ENCODE data around the gene XRRA1.
A peak's percentile ranks its signal among the peaks of the same experiment; 100 is the strongest.

XRRA1 gene

DNA sequence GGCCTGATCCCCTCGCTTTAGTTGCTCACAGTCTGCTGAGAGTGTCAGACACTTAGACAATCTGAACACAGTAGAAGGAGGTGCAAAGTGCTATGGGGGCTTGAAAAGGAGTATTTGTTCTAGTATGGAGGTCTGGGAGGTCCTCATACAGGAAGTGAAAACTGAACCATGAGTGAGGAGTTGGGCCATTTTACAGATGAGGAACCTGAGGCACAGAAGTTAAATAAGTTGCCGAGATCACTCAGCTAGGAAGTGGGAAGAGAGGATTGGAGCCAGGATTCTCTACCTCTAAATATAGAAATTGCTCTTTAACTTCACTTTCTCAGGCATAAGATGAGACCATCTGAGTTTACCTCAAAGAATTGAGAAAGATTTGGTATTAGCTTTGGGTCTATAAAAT is 35.8 kb upstream of the XRRA1 start:
- H3K27ac ChIP-seq, result peak overlapping the region; percentile 73
- TF ChIP-seq, protein P1, sequence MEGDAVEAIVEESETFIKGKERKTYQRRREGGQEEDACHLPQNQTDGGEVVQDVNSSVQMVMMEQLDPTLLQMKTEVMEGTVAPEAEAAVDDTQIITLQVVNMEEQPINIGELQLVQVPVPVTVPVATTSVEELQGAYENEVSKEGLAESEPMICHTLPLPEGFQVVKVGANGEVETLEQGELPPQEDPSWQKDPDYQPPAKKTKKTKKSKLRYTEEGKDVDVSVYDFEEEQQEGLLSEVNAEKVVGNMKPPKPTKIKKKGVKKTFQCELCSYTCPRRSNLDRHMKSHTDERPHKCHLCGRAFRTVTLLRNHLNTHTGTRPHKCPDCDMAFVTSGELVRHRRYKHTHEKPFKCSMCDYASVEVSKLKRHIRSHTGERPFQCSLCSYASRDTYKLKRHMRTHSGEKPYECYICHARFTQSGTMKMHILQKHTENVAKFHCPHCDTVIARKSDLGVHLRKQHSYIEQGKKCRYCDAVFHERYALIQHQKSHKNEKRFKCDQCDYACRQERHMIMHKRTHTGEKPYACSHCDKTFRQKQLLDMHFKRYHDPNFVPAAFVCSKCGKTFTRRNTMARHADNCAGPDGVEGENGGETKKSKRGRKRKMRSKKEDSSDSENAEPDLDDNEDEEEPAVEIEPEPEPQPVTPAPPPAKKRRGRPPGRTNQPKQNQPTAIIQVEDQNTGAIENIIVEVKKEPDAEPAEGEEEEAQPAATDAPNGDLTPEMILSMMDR (IDR thresholded peaks at IDR 0.05), result no peak
- no peak for TF ChIP-seq ZFX (IDR thresholded peaks at IDR 0.05; ENCODE audit: borderline replicate concordance)

GRCh38 chr11:74984070-74984469 is 35.2 kb upstream of the XRRA1 start:
- TF ChIP-seq ZFX (IDR thresholded peaks at IDR 0.05; ENCODE audit: borderline replicate concordance), result no peak
- TF ChIP-seq, protein P1 (IDR thresholded peaks at IDR 0.05), result no peak
- H3K27ac ChIP-seq, result peak overlapping the region; percentile 73

GRCh38 chr11:74981888-74982287 is 33.0 kb upstream of the XRRA1 start:
- TF ChIP-seq ZFX (IDR thresholded peaks at IDR 0.05; ENCODE audit: borderline replicate concordance), result no peak
- TF ChIP-seq, protein P1 (IDR thresholded peaks at IDR 0.05), result no peak
- H3K27ac ChIP-seq, result peak overlapping the region; percentile 73; the same call in 1 of the 2 replicates

- no peak overlapping the region for H3K27ac ChIP-seq
- TF ChIP-seq, protein P1 (IDR thresholded peaks at IDR 0.05), result no peak
- no peak for TF ChIP-seq ZFX (IDR thresholded peaks at IDR 0.05; ENCODE audit: borderline replicate concordance)
Measured at GRCh38 chr11:74980634-74981033, 31.7 kb upstream of the XRRA1 start.

DNA sequence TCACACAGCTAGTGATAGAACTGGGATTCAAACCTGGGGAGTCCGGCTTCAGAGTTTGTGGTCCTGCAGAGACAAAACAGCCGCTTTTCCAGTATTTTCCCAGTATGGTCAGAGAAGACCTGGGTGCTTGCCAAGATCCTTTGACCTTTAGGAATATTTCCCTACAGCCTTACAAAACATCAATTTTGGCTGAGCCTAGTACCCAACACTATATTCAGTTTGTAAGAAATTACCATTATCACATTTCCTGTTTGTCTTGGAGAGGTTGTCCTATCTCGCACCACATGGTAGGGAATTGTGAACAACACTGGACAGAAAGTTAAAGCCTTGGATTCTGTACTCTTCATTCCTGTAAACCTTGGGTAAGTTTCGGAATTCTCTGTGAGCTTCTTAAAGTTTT is 29.1 kb upstream of the XRRA1 start:
- no peak for TF ChIP-seq ZFX (IDR thresholded peaks at IDR 0.05; ENCODE audit: borderline replicate concordance)
- TF ChIP-seq, protein P1 (IDR thresholded peaks at IDR 0.05), result no peak
- H3K27ac ChIP-seq, result no peak overlapping the region

DNA sequence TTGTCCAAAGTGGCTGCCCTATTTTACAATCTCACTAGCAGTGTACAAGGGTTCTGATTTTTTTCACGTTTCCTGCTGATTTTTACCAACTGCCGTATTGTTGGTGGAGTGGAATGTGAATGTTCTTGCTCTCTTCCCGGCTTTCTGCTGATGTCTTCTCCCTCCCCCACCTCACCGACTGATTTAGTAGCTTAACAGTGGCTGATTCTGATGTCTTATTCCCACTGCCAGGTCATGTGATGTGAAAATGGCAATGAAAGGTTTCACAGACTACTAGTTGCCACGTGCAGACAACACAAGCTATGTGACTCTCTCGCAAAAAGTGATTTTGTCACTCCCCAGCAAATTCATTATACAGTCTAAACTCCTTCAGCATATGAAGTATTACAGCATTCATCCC is 22.5 kb upstream of the XRRA1 start:
- no peak overlapping the region for H3K27ac ChIP-seq
- no peak for TF ChIP-seq ZFX (IDR thresholded peaks at IDR 0.05; ENCODE audit: borderline replicate concordance)
- TF ChIP-seq, protein P1 (IDR thresholded peaks at IDR 0.05), result no peak

DNA sequence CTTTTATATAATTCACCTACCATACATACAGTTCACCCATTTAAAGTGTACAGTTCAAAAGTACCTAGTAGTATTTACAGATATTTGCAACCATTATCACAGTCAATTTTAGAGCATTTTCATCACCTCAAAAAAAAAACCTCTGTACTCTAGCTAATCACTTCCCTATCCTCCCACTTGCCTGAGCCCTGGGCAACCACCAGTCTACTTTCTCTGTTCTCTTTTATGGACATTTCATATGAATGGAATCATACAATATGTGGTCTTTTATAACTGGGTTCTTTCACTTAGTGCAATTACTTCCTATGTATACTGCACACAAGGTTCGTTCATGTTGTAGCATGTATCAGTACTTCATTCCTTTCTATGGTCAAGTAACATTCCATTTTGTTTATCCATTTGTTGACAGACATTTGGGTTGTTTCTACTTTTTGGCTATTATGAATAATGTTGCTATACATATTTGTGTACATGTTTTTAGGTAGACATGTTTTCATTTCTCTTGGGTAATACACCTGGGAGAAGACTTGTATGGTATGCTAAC is 22.0 kb upstream of the XRRA1 start:
- H3K27ac ChIP-seq, result no peak overlapping the region
- TF ChIP-seq, protein P1 (IDR thresholded peaks at IDR 0.05), result no peak
- TF ChIP-seq ZFX (IDR thresholded peaks at IDR 0.05; ENCODE audit: borderline replicate concordance), result no peak

All from 22Rv1 (cell line).